Hematopoietic multipotent progenitor cell treated with erythropoietin and hydrocortisone succinate and interleukin-3 and kit ligand, for 8 days (in vitro differentiated cells): ENCODE measurements around the gene COX8A.
A peak's percentile ranks its signal among the peaks of the same experiment; 100 is the strongest.
"Not testable (repeated sequence)": the region's sequence is repeated elsewhere in the genome, so short reads cannot be mapped to it uniquely, and the experiment has no call there.

Source experiments
- DNase-seq: peaks from one replicate; pipeline ENCODE4 v3.0.0-alpha.2; 2015

The COX8A gene, protein sequence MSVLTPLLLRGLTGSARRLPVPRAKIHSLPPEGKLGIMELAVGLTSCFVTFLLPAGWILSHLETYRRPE

DNA sequence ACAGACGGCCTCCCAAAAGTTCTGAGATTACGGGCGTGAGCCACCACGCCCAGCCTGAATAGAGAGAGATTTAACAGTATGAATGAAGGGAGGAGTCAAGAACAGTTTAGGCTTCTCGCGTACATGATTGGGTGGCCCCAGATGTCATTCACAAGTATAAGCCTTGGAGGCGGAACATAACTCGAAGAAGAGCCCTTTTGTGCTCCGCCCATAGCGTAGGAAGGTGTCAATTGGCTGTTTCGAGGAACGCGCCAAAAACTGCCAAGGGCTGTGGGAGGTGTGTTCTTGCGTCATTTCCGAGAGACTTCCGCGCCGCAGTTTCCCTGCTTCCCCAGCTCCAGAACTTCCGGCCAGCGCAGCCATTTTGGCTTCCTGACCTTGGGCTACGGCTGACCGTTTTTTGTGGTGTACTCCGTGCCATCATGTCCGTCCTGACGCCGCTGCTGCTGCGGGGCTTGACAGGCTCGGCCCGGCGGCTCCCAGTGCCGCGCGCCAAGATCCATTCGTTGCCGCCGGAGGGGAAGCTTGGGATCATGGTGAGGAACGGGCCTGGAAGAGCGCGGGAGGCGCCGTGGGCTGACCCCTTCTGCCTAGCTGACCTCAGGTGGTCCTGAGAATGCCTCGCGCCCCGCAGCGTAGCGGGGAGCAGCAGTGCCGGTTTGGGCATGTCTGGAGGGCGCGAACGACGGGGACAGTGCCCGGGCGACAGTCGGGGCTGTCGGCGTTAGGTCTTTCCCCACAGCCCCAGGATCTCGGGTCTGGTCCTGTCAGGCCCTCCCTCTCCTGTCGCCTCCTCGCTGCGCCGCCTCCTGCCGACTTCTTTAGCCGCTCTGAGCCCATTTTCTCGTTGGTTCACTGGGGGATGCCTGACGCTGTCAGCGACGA lies at the start of gene COX8A:
Gene COX8A, plus strand, starts transcription at position 362 of the 885 bp plus-strand sequence. Its CDS starts 61 bp downstream, at position 423.
- DNase-seq = peak; percentile 100

DNA sequence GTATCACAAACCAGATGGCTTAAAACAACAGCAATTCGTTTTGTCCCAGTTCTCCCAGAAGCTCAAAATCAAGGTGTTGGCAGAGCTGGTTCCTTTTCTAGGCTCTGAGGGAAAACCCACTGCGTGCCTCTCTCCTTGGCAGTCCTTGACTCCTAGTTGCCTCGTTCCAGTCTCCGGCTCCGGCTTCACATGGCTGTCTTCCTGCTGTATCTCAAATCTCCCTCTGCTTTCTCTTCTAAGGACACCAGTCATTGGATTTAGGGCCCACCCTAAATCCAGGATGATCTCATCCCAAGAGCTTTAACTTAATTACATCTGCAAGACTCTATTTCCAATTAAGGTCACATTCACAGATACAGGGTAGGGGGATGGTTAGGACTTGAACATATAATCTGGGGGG lies 44.8 kb upstream of the COX8A start:
- no peak for DNase-seq

DNA sequence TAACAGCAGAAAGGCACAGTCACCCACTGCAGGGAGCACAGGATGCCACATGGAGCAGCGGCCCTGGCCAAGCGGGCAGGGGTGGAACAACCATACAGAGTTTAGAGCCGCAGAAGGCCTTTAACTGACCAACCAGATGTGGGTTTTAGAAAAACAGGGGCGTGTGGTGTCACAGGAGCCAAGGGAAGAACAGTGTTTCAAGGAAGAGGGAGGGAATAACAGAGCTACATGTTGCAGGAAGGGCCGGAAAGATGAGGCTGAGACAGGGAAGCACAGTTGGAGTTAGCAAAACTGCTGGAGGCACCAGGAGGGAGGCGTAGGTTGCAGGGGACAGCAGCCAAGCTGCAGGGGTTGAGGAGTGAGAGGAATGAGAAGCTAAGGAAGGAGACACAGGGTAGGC lies 43.4 kb upstream of the COX8A start:
- DNase-seq = no peak

DNA sequence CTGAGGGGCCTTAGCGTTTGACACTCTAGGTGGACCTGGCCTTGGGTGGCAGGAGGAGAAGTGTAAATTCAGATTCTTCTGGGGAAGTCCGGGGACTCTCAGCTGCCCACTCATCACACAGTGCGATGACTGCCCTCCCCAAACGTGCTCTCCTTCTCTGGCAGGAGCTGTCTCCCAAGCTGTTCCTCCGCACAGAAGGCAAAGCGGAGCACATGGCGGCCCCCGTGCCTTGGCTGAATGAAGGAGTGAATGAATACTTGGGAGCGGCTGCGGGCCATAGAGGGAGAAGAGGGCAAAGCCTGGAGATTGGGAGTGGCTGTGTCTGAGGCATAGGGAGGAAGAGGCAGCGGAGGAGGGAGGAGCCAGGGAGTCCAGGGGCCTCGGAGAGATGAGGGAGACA lies 42.5 kb upstream of the COX8A start:
- no peak for DNase-seq

DNA sequence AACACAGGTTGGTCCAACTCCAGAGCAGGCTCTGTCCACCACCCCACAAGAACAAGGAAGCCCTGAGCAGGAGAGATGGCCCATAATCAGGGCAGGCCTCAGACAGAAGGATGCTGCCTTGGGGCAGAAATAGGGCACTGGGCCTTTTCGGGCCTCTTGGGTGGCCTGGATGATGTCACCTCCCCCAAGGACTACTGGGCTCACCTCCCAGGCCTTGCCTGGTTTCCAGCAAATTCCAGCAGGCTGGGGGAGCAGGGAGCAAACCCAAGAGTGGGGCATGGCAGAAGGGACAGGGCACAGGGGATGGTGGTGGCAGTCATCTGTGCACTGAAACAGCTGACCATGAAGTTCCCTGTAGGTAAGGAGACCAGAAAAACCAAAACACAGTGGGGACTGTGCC lies 41.0 kb upstream of the COX8A start:
- no peak for DNase-seq

DNA sequence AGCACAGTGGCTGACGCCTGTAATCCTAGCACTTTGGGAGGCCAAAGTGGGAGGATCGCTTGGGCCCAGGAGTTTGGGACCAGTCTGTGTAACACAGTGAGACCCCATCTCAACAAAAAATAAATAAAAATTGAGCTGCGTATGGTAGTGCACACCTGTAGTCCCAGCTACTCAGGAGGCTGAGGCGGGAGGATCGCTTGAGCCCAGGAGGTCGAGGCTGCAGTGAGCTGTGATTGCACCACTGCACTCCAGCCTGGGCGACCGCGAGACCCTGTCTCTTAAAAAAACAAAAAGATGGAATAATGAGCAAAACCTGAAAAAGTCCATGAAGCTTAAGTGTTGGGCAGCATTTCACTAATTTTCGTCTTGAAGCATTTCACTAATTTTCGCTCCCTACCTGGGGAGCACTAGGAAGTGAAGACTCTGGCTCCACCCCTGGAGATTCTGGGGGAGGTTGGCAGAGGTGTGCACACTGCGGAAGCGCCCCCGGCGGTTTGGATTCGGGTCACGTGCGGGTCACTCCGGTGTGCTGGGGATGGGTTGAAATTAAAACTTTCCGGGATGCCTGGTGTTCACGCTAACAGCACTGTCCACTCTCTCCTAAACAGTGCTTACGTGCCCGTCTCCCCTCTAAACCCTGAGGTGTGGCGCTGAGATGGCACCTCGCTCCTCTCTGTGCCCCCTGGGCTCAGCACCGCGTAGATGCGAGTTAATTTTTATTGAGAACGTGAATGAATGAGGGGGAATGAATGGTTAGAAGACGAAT lies 36.5 kb upstream of the COX8A start:
- DNase-seq = peak; percentile 67

DNA sequence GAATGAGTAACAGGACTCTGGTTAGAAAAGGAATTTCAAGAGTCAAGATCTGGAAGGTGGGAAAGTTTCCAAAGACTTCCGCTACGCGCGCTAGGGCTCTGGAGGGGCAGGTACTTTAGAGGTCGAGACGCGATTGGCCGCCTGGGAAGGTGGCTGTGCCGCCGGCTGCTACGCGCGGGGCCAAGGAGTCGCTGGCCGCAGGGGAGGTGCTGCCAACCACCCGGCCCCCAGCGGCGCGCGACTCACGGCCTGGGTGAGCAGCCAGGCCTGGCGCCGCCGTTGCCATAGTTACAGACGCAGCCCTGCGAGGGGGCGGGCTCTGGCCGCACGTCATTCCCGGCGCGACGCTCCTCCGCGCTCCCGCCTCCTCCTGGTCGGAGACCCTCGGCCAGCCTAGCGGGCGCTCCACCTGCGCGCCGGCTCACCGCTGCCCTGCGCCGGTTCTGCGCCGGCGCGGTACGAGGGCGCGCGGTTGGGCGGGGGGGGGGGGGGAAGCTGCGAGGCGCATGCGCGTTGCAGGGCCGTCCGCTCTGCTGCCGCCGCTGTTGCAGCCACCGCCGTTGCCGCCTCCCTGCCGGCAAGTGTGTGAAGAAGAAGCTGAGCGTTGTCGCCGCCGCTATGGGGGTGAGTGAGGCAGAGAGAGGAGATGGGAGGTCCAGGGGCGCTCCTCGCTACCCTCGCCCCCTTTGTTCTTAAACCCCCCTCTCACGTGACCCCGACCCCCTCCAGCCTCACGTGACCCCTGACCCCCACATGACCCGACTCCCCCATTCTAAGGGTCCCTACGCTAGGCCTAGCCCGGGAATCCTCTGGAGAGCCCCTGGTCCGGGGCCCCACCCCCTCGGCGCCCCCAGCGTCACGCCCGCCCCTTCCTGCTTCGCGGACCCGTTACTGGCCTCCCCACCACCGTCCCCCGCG lies 35.7 kb upstream of the COX8A start, which contains the start of gene NAA40:
Gene NAA40, plus strand, starts transcription at position 524 of the 918 bp plus-strand sequence. Its CDS starts 95 bp downstream, at position 619.
- peak; percentile 96 for DNase-seq

DNA sequence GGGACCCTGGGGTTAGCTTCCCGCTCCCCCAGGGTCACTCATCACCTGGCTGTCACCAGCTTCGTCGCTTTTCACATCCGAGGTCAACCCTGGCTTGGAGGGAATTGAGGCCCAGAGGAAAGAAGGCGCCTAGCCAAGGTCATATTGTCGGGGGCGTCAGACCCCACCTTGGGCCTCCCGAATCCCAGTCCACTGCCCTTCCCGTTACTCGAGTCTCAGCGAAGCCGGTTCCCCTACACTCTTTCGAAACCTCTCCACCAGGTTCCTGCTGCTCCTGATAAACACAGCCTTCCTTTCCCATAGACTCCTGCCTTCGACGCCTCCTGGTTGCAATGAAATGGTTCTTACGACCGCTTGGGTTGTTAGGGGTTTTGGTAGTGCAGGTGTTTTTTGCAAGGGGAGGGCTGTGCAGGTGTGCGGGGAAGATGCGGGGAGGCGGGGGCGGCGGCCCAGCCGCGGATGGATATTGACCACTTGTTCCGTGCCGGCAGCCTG lies 35.0 kb upstream of the COX8A start:
- DNase-seq = no peak

DNA sequence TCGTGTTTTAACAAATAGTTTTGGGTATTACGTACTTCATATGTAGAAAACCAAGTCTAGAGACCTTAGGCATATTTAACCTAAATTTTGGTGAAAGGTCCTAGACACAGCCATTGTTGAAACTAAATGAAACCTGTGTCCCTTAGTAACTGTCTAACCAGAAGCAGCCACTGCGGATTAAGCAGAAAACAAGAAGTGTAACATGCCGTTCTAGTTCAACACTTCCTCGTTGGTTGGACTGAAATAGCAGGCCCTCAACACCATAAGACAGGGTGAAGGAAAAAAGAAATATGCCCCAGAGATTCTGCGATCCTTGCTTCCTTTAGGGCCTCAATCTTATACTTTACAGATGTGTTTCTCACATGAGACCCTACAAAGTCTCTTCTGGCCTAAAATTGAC lies 33.6 kb upstream of the COX8A start:
- DNase-seq = no peak

DNA sequence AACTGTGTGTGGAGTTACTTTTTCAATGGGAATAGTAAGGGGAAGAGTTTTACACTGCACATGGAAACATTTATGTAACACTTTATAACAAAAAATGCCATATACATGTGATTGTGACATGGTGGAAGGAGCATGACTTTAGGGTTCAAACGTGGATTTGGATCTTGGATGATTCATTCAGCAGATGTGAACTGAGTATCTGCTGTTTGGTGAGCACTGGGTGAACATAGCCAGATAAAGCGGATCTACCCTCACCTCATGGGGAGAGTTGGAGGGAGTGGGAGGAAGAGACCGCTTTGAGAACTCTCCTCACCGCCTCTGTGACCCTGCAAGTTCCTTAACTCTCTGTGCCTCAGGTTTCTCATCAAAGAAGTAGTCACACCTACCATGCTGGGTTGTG lies 32.5 kb upstream of the COX8A start:
- no peak for DNase-seq

DNA sequence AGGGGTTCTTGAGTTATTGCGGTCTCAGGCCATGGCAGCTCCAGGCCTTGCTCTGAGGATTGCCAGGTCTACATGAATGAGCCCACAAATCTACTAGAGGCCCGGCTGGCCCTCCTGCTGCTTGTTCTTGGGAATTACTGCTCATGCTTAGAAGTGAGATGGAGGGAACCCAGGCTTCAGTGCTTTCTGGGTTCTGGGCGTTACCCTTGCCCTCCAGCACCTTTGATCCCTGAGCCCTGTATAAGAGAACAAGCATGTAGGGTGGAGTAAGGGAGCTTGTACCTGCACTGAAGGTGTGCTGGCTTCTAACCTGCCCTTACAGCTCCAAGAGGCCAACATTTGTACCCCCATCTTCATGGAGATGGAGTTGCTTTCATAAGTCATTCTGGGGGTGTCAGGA lies 31.6 kb upstream of the COX8A start:
- DNase-seq = no peak

DNA sequence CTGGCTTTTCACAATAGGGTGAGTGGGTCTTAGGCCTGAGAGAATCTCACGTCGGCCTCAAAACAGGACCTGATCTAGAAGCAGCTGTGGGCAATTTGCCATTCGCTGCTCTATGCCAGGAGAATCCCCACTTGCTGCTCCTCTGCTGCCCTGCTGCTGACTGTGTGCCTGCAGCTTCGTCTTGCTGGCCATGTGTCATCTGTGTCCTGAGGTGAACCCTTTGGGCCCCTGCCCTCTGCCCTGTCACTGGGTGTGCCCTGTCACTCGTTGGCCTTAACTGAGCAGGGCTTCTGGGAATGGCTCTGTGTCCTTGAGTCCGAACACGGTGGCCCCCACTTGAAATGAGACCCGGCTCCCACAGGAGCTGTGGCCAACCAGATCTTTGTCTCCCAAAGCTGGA lies 29.4 kb upstream of the COX8A start:
- DNase-seq = peak; percentile 59

DNA sequence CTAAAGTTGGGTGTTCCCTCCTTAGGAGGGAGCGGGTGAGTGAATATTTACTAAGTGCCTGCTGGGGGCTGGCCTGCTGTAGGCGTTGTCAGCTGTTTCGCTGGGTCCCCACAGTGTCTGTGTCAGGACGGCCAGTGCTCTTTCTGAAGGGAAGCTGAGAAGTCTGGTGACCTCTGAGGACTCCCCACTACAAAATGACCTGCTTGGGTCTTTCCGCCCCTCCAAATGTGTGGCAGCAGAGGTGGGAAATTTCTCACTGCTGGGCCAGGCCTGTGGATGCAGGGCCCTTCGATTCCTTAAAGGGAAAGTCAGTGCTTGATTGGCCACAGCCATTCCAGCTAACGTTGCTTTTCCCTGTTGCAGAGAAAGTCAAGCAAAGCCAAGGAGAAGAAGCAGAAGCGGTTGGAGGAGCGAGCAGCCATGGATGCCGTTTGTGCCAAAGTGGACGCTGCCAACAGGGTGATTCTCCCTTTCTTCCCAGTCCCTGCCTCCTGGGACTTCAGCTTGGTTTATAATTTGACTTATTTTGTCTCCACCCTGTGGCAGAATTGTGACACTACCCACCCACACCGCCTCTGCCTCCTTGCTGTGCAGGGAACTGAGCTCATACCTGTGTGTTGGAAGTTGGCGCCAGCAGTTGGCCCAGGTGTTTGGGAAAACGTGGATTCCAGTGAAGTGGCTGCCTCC lies 28.8 kb upstream of the COX8A start:
- peak; percentile 68 for DNase-seq

DNA sequence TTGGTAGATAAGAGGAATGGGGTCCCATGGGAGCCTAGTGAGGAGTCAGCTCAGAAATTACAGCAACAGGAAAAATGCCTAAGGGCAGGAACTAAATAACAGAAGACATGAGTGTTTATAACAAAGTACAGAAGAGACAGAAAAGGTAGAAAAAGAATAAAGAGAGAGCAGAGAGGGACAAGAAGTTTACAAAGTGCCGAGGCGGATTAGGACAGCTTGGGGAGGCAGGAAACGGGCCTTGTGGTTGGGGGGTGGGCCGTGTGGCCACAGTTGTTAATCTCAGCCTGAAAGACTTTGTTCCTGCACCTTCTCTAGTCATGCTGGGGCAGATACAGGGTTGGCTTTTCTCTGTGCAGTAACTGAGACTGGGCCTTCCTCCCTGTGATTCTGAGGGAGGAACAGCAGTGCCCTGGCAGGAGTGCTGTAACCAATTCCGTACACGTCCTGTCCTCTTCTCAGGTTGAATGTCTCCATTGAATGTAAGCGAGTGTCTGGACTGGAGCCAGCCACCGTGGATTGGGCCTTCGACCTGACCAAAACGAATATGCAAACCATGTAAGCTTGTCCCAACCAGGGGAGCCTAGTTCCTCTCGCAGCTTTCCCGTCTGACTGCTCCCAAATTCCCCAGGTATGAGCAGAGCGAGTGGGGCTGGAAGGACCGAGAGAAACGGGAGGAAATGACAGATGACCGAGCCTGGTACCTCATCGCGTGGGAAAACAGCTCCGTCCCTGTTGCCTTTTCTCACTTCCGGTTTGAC lies 22.5 kb upstream of the COX8A start:
- peak; percentile 46 for DNase-seq

DNA sequence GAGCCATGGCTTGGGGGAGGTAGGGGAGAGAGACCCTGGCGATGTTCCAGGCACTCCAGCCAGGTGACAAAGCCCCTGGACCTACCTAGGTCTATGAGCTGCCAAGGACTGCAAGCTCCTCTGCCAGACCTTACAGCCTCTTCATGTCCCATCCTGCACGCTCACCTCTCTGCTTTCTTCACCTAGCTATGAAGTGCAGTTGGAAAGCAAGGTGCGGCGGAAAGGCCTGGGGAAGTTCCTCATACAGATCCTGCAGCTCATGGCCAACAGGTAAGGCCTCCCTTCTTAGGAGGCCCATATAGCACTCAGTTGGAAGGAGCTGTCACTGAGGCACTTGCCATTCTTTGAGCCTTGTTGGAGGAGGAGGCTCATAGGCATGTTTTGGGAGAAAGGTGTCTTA lies 21.9 kb upstream of the COX8A start:
- DNase-seq = no peak

DNA sequence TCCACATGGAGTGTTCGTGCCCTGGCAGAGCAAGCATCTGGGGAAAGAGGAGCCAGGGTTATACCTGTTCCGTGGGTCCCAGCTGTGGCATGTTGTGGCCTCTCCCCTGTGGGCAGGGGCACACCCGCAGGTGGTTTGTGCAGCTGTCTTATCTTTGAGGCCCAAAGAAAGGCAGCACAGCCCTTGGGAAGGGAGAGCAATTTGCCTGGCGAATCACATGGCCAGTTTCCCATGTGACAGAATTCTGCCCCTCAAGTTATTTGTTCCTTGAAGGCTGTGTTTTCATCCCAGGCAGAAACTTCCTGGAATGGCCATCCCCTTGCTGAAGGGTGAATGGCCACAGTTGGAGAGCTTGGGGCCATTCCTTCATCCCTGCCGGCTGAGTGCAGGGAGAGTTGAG lies 16.4 kb upstream of the COX8A start:
- DNase-seq = peak; percentile 79

DNA sequence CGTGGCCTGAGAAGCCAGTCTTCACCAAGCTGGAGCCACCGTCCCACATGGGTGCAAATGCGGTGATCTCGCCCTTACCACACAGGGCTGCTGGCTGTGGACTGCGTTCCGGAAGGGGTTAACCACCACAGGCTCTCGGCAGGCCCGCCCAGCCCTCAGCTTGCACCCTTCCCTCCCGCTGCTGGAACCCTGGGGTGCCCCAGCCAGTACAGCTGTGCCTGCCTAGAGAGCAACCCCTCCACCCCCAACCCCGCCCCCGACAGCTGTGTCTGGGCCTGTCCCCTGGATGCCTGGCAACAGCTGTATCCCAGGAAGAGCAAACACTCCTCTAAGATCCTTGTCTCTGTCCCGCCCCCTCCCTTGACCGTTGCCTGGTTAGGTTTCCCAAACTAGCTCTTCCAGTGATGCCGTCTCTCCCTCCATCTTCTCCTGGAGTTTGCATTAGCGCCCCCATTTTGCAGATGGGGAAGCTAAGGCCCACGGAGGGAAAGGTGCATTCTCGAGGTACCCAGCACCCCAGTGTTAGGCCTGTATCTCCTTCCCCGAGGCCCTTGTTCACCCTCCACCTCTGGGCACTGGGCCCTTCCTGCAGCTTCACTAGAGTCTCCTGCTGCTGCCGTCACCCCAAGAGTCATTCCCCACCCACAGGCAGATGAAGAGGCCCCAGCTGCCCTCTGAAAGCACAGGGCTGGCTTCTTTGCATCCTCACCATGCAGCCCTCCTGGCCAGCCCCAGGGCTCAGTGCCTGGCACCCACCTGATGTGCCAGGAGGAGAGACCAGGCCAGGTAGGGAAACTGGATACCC lies 12.6 kb upstream of the COX8A start:
- no peak for DNase-seq

DNA sequence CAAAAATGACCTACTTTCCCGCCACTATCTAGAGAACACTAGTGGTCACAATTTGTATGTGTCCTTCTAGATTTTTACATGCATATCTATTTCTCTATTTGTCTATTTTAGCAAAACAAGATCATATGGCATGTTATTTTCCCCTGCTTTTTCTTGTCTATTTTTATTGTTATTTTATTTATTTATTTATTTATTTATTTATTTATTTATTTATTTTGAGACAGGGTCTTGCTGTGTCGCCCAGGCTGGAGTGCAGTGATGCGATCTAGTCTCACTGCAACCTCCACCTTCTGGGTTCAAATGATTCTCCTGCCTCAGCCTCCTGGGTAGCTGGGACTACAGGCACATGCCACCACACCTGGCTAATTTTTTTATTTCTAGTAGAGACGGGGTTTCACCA lies 10.5 kb upstream of the COX8A start:
- DNase-seq = not testable (repeated sequence)

DNA sequence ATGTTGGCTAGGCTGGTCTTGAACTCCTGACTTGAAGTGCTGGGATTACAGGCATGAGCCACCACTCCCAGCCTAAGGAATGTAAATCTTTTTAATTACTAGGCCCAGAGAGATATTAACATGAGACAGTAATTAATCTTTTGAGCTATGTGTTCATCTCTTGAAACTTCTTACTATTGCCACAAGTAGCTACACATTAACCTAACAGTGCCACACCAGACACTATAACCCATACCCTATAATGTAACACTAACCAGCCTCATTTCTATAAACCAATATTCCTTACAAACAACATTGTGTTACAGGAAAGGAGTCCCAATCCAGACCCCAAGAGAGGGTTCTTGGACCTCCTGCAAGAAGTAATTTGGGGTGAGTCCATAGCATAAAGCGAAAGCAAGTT lies 8.0 kb upstream of the COX8A start:
- no peak for DNase-seq

DNA sequence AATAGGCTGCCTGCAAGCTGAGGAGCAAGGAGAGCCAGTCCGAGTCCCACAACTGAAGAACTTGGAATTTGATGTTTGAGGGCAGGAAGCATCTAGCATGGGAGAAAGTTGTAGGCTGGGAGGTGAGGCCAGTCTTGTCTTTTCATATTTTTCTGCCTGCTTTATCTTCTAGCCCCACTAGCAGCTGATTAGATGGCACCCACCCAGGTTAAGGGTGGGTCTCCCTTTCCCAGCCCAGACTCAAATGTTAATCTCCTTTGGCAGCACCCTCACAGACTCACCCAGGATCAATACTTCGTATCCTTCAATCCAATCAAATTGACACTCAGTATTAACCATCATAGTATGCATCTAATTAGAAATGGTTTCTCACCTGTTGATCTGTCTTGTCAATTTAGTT lies 5.0 kb upstream of the COX8A start:
- peak; percentile 77 for DNase-seq
